Mesendoderm (in vitro differentiated cells): ENCODE results near the gene IQGAP2.

Source experiments
- DNase-seq: peaks from one replicate; pipeline ENCODE4 v3.0.0; 2013
- H2AK5ac ChIP-seq: 2 replicates; pipeline ENCODE4 v1.6.1; 2013; ENCODE audit warnings: low read length, inconsistent platforms
- H2BK120ac ChIP-seq: 2 replicates; pipeline ENCODE4 v1.6.1; 2013; ENCODE audit warnings: low read depth, mild to moderate bottlenecking, low read length, moderate library complexity, mixed read lengths
- H2BK15ac ChIP-seq: replicated peaks from 2 replicates; pipeline ENCODE4 v1.6.1; 2013; ENCODE audit warnings: low read depth, mild to moderate bottlenecking, moderate library complexity
- H2BK5ac ChIP-seq: 2 replicates; pipeline ENCODE4 v1.6.1; 2013; ENCODE audit warnings: low read length, inconsistent platforms
- H3K18ac ChIP-seq: 2 replicates; pipeline ENCODE4 v1.6.1; 2013; ENCODE audit warnings: mild to moderate bottlenecking, low read length, mixed read lengths
- H3K23ac ChIP-seq: one replicate; pipeline ENCODE4 v1.6.1; 2013; ENCODE audit warnings: low read length
- H3K27ac ChIP-seq: 2 replicates; pipeline ENCODE4 v1.5.1; 2013; ENCODE audit warnings: low read depth, mild to moderate bottlenecking, inconsistent platforms, low read length, moderate library complexity
- H3K27me3 ChIP-seq: 2 replicates; pipeline ENCODE4 v1.6.1; 2013; ENCODE audit warnings: low read length, control low read depth, mild to moderate bottlenecking, inconsistent platforms; ENCODE audit not compliant: insufficient read depth, poor library complexity
- H3K36me3 ChIP-seq: 2 replicates; pipeline ENCODE4 v1.6.1; 2013; ENCODE audit warnings: low read length, inconsistent platforms; ENCODE audit not compliant: control insufficient read depth, insufficient read depth
- H3K4ac ChIP-seq: one replicate; pipeline ENCODE4 v1.6.1; 2013; ENCODE audit warnings: low read depth, mild to moderate bottlenecking, low read length, moderate library complexity
- H3K4me1 ChIP-seq: 2 replicates; pipeline ENCODE4 v1.6.1; 2013; ENCODE audit warnings: low read depth, low read length, inconsistent platforms; ENCODE audit not compliant: control insufficient read depth
- H3K4me2 ChIP-seq: 2 replicates; pipeline ENCODE4 v1.6.1; 2013; ENCODE audit warnings: low read length
- H3K4me3 ChIP-seq: 2 replicates; pipeline ENCODE4 v1.5.1; 2013; ENCODE audit warnings: mild to moderate bottlenecking, low read length
- H3K56ac ChIP-seq: one replicate; pipeline ENCODE4 v1.6.1; 2013; ENCODE audit warnings: low read length
- H3K79me1 ChIP-seq: 2 replicates; pipeline ENCODE4 v1.6.1; 2013; ENCODE audit warnings: low read length, inconsistent platforms
- H3K79me2 ChIP-seq: 2 replicates; pipeline ENCODE4 v1.6.1; 2013; ENCODE audit warnings: mild to moderate bottlenecking, low read length; ENCODE audit not compliant: control insufficient read depth, insufficient read depth
- H3K9ac ChIP-seq: 2 replicates; pipeline ENCODE4 v1.6.1; 2013; ENCODE audit warnings: low read length, inconsistent platforms
- H4K5ac ChIP-seq: one replicate; pipeline ENCODE4 v1.6.1; 2013; ENCODE audit warnings: low read length
- H4K8ac ChIP-seq: one replicate; pipeline ENCODE4 v1.6.1; 2013; ENCODE audit warnings: low read depth, mild to moderate bottlenecking, control low read depth, low read length, moderate library complexity
- WGBS: extraction: QIAGEN DNeasy Blood & Tissue Kit; methylation state at CpG from one replicate; pipeline ENCODE4 v1.1.7; 2013; ENCODE audit warnings: low lambda C conversion rate, missing lambda C conversion rate; ENCODE audit not compliant: insufficient coverage; ENCODE audit errors: extremely low coverage; 5-methylcytosine and 5-hydroxymethylcytosine counted together

The IQGAP2 gene

DNA sequence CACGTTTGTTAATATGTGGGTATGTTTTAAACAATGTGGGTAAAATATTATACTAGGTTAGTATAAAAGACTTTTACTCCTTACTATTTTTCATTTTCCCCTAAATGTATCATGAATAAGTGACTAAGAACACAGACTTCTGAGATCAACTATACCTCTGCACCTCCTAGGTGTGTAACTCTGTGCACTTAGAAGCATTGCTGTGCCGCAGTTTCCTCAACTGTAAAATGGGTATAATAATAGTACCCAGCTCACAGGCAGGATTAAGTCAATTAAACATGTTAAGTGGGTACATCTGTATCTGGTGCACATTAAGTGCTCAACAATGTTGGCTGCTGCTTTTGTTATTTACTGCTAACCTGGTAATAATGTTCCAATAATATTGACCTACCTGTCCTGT lies 291.2 kb downstream of the IQGAP2 start:
- no peak overlapping the region for H2BK120ac ChIP-seq
- H3K27me3 ChIP-seq, result no peaks in the 10 kb centered on the region
- no peak overlapping the region for H3K18ac ChIP-seq
- H3K4ac ChIP-seq, result no peak overlapping the region
- DNase-seq, result no peak
- no peaks in the 10 kb centered on the region for H3K4me1 ChIP-seq
- no peak overlapping the region for H3K56ac ChIP-seq
- no peak overlapping the region for H3K27ac ChIP-seq
- H2BK5ac ChIP-seq, result no peak overlapping the region
- no peak overlapping the region for H3K9ac ChIP-seq
- H3K79me2 ChIP-seq, result no peaks in the 10 kb centered on the region
- no peaks in the 10 kb centered on the region for H3K36me3 ChIP-seq
- WGBS, result no CpG with 5 or more reads among the region's 2 CpGs
- H3K4me3 ChIP-seq, result no peak overlapping the region
- no peaks in the 10 kb centered on the region for H3K79me1 ChIP-seq
- H4K5ac ChIP-seq, result no peak overlapping the region
- H3K4me2 ChIP-seq, result no peak overlapping the region
- H4K8ac ChIP-seq, result no peak overlapping the region
- H2BK15ac ChIP-seq, result no peak overlapping the region
- H2AK5ac ChIP-seq, result no peak overlapping the region
- no peak overlapping the region for H3K23ac ChIP-seq

DNA sequence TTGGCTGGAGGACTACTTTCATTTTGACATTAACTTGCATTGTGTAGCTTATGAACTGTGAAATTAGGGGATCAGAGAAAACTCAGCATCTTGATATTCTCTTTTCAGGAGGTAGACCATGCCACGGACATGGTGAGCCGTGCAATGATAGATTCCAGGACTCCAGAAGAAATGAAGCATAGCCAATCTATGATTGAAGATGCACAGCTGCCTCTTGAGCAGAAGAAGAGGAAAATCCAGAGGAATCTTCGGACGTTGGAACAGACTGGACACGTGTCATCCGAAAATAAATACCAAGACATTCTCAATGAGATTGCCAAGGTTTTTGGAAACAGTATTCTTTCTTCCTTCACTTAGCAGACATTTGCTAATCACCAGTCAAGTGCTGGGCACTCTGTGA lies 292.3 kb downstream of the IQGAP2 start:
- H2BK120ac ChIP-seq, result no peak overlapping the region
- H3K27ac ChIP-seq, result no peak overlapping the region
- no peaks in the 10 kb centered on the region for H3K79me2 ChIP-seq
- no peak overlapping the region for H3K23ac ChIP-seq
- no peaks in the 10 kb centered on the region for H3K27me3 ChIP-seq
- H3K4ac ChIP-seq, result no peak overlapping the region
- H3K4me2 ChIP-seq, result no peak overlapping the region
- no peak overlapping the region for H3K18ac ChIP-seq
- no peaks in the 10 kb centered on the region for H3K79me1 ChIP-seq
- no peak overlapping the region for H2BK15ac ChIP-seq
- H2BK5ac ChIP-seq, result no peak overlapping the region
- no CpG with 5 or more reads among the region's 6 CpGs for WGBS
- no peak overlapping the region for H2AK5ac ChIP-seq
- H4K5ac ChIP-seq, result no peak overlapping the region
- H3K36me3 ChIP-seq, result no peaks in the 10 kb centered on the region
- no peak overlapping the region for H3K56ac ChIP-seq
- DNase-seq, result no peak
- H4K8ac ChIP-seq, result no peak overlapping the region
- H3K4me1 ChIP-seq, result no peaks in the 10 kb centered on the region
- no peak overlapping the region for H3K4me3 ChIP-seq
- H3K9ac ChIP-seq, result no peak overlapping the region

- Histone ChIP-seq H3K79me1 (no peaks in the 10 kb centered on the region), H3K36me3 (no peaks in the 10 kb centered on the region), H3K23ac (no peak overlapping the region), H2BK5ac (no peak overlapping the region), H2BK120ac (no peak overlapping the region), H3K56ac (no peak overlapping the region), H3K4me1 (no peaks in the 10 kb centered on the region), H3K27ac (no peak overlapping the region), H3K4ac (no peak overlapping the region), H2BK15ac (no peak overlapping the region), H3K79me2 (no peaks in the 10 kb centered on the region), H3K9ac (no peak overlapping the region), H3K27me3 (no peaks in the 10 kb centered on the region), H3K4me3 (no peak overlapping the region), H3K18ac (no peak overlapping the region), H4K8ac (no peak overlapping the region), H2AK5ac (no peak overlapping the region), H3K4me2 (no peak overlapping the region), H4K5ac (no peak overlapping the region)
- DNase-seq, result no peak
- no CpG with 5 or more reads among the region's 1 CpG for WGBS
Observed at GRCh38 chr5:76696251-76696650, 293.2 kb downstream of the IQGAP2 start.

DNA sequence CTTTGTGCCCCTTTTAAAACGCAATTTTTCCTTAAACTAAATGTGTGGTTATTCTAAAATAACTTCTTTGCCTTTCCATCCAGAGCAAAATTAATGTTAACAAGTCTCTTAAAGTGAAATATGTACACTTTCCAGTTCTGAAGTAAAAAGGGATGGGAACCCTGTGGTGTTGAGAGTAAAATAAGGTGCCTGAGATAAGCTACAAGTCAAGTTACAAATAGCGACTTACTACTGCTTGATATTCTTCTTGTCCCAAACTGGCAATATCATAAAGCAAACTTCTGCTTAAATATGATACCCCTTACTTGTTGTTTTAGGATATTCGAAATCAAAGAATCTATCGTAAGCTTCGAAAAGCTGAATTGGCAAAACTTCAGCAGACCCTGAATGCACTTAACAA lies 294.6 kb downstream of the IQGAP2 start:
- DNase-seq, result no peak
- no peaks in the 10 kb centered on the region for H3K27me3 ChIP-seq
- no peaks in the 10 kb centered on the region for H3K79me1 ChIP-seq
- no peak overlapping the region for H3K9ac ChIP-seq
- H3K4me3 ChIP-seq, result no peak overlapping the region
- H2BK5ac ChIP-seq, result no peak overlapping the region
- no peak overlapping the region for H2BK15ac ChIP-seq
- no peak overlapping the region for H2AK5ac ChIP-seq
- no peak overlapping the region for H3K18ac ChIP-seq
- H3K4ac ChIP-seq, result no peak overlapping the region
- no CpG with 5 or more reads among the region's 5 CpGs for WGBS
- no peak overlapping the region for H3K56ac ChIP-seq
- no peak overlapping the region for H2BK120ac ChIP-seq
- no peaks in the 10 kb centered on the region for H3K36me3 ChIP-seq
- no peaks in the 10 kb centered on the region for H3K79me2 ChIP-seq
- H3K4me2 ChIP-seq, result no peak overlapping the region
- H3K27ac ChIP-seq, result no peak overlapping the region
- no peak overlapping the region for H3K23ac ChIP-seq
- H4K5ac ChIP-seq, result no peak overlapping the region
- H3K4me1 ChIP-seq, result no peaks in the 10 kb centered on the region
- H4K8ac ChIP-seq, result no peak overlapping the region

GRCh38 chr5:76700571-76700970 lies 297.5 kb downstream of the IQGAP2 start:
- Histone ChIP-seq H3K4me2 (no peak overlapping the region), H3K9ac (no peak overlapping the region), H3K23ac (no peak overlapping the region), H3K27me3 (no peaks in the 10 kb centered on the region), H2AK5ac (no peak overlapping the region), H3K36me3 (no peaks in the 10 kb centered on the region), H3K79me2 (no peaks in the 10 kb centered on the region), H3K18ac (no peak overlapping the region), H3K79me1 (no peaks in the 10 kb centered on the region), H2BK5ac (no peak overlapping the region), H4K8ac (no peak overlapping the region), H3K4me3 (no peak overlapping the region), H3K56ac (no peak overlapping the region), H4K5ac (no peak overlapping the region), H3K4ac (no peak overlapping the region), H3K27ac (no peak overlapping the region), H3K4me1 (no peaks in the 10 kb centered on the region), H2BK15ac (no peak overlapping the region), H2BK120ac (no peak overlapping the region)
- no peak for DNase-seq
- no CpG with 5 or more reads among the region's 2 CpGs for WGBS

- Histone ChIP-seq H4K8ac (no peak overlapping the region), H3K36me3 (no peaks in the 10 kb centered on the region)
Observed at GRCh38 chr5:76701298-76701697, 298.2 kb downstream of the IQGAP2 start.

More at GRCh38 chr5:76701298-76701697, 298.2 kb downstream of the IQGAP2 start:
- H3K27ac ChIP-seq, result no peak overlapping the region
- H3K4me2 ChIP-seq, result no peak overlapping the region
- WGBS, result no CpG with 5 or more reads among the region's 2 CpGs
- H3K4me1 ChIP-seq, result no peaks in the 10 kb centered on the region
- H3K9ac ChIP-seq, result no peak overlapping the region
- H3K56ac ChIP-seq, result no peak overlapping the region
- no peak overlapping the region for H2BK5ac ChIP-seq
- DNase-seq, result no peak
- H3K23ac ChIP-seq, result no peak overlapping the region
- H3K4ac ChIP-seq, result no peak overlapping the region
- no peak overlapping the region for H2AK5ac ChIP-seq
- no peaks in the 10 kb centered on the region for H3K79me1 ChIP-seq
- H3K18ac ChIP-seq, result no peak overlapping the region
- no peak overlapping the region for H3K4me3 ChIP-seq
- H2BK15ac ChIP-seq, result no peak overlapping the region
- H3K79me2 ChIP-seq, result no peaks in the 10 kb centered on the region
- no peak overlapping the region for H2BK120ac ChIP-seq
- no peak overlapping the region for H4K5ac ChIP-seq
- H3K27me3 ChIP-seq, result no peaks in the 10 kb centered on the region
